K562 (cell line): ENCODE data around the gene GBF1. TPM values are rescaled to one million over a fixed set of nuclear protein-coding genes. Genes with fewer than 3 reads are reported as not detected.

Experiments
- BHLHE40 ChIP-seq: IDR thresholded peaks from 2 replicates; pipeline ENCODE4 v1.6.1; 2011; ENCODE audit warnings: low read length, improper control_type of control experiment
- CBFA2T2 ChIP-seq: fragments of 450-650 bp; conservative IDR thresholded peaks from 2 replicates; pipeline ENCODE4 v1.6.1; 2017; ENCODE audit warnings: mild to moderate bottlenecking
- CEBPB ChIP-seq: fragments of 450-650 bp; IDR thresholded peaks from 2 replicates; pipeline ENCODE4 v1.6.1; 2016; ENCODE audit warnings: missing genetic modification characterization, missing compliant biosample characterization
- HIVEP1 ChIP-seq: fragments of 250-450 bp; sonication (Bioruptor Pico); IDR thresholded peaks from 2 replicates; pipeline ENCODE4 v1.4.0; 2020; ENCODE audit warnings: mild to moderate bottlenecking
- HLTF ChIP-seq: fragments of 450-650 bp; IDR thresholded peaks from 2 replicates; pipeline ENCODE4 v1.6.1; 2016
- MIER1 ChIP-seq: fragments of 450-650 bp; IDR thresholded peaks from 2 replicates; pipeline ENCODE4 v1.6.1; 2016; ENCODE audit warnings: antibody characterized with exemption, mild to moderate bottlenecking, low read depth
- MYC ChIP-seq, 2 experiments: fragments of 250-450 bp in 1 of 2; sonication (Bioruptor Pico) in 1 of 2; IDR thresholded peaks; 2 replicates each; pipeline versions ENCODE4 v1.5.1 to v1.6.1; 2012 to 2021; ENCODE audit warnings: low read depth in 2 of 2, borderline replicate concordance in 1 of 2, improper control_type of control experiment in 1 of 2, low read length in 1 of 2, mild to moderate bottlenecking in 1 of 2, moderate library complexity in 1 of 2
- NUFIP1 ChIP-seq: fragments of 450-650 bp; IDR thresholded peaks from 2 replicates; pipeline ENCODE4 v1.6.1; 2018; ENCODE audit not compliant: partially characterized antibody
- PHB2 ChIP-seq: fragments of 450-650 bp; IDR thresholded peaks from 2 replicates; pipeline ENCODE4 v1.6.1; 2017; ENCODE audit warnings: low read depth
- TAF1 ChIP-seq: IDR thresholded peaks from 2 replicates; pipeline ENCODE4 v1.6.1; 2011; ENCODE audit warnings: mild to moderate bottlenecking, low read length, moderate library complexity; ENCODE audit not compliant: insufficient read depth, control insufficient read depth, severe bottlenecking; ENCODE audit errors: extremely low read depth
- TEAD1 ChIP-seq, 2 experiments: fragments of 450-650 bp in 1 of 2; sonication (generic) in 1 of 2; formaldehyde crosslinking; IDR thresholded peaks; 2 replicates each; pipeline versions ENCODE4 v1.4.0 to v1.8.0; 2020 to 2022; ENCODE audit warnings: mild to moderate bottlenecking in 2 of 2, missing genetic modification reagents in 1 of 2
- U2AF1 ChIP-seq: fragments of 200-400 bp; formaldehyde crosslinking; optimal IDR thresholded peaks from 2 replicates; pipeline ENCODE3; 2017; ENCODE audit warnings: mild to moderate bottlenecking, low read depth, low read length, moderate library complexity
- ZNF165 ChIP-seq: fragments of 250-450 bp; sonication (Bioruptor Pico); IDR thresholded peaks from 2 replicates; pipeline ENCODE4 v1.4.0; 2020; ENCODE audit warnings: borderline replicate concordance
- ZNF175 ChIP-seq: fragments of 200-800 bp; sonication (Bioruptor generic); IDR thresholded peaks from 2 replicates; pipeline ENCODE4 v1.6.1; 2016; ENCODE audit warnings: low read depth, mild to moderate bottlenecking, missing genetic modification characterization, missing compliant biosample characterization
- ZNF354B ChIP-seq: fragments of 250-450 bp; sonication (Bioruptor Pico); IDR thresholded peaks from 2 replicates; pipeline ENCODE4 v1.4.0; 2020
- ZNF717 ChIP-seq: fragments of 250-450 bp; sonication (Bioruptor Pico); IDR thresholded peaks from 2 replicates; pipeline ENCODE4 v1.5.0; 2021
- ZNF764 ChIP-seq: fragments of 250-450 bp; sonication (Bioruptor Pico); IDR thresholded peaks from 2 replicates; pipeline ENCODE4 v1.4.0; 2020; ENCODE audit warnings: low read depth, mild to moderate bottlenecking, moderate library complexity
- ZSCAN32 ChIP-seq: fragments of 450-650 bp; formaldehyde crosslinking; IDR thresholded peaks from 2 replicates; pipeline ENCODE4 v1.4.0; 2020; ENCODE audit warnings: mild to moderate bottlenecking, moderate library complexity
- polyA plus RNA-seq, 8 experiments: library from polyadenylated mRNA; depleted of rRNA in 4 of 8; stranded (reverse) in 5 of 8; unstranded in 3 of 8; fragments of >200 nt; fragmentation: Nextera tagmentation in 2 of 8; fragmentation: Illumina TruSeq in 1 of 8; extraction: Ambion mirVana in 2 of 8; extraction: Trizol in 1 of 8; gene quantifications; 2 replicates each; pipeline versions ENCODE4 v1.2.1 to v1.2.3, GENCODE V29; 2011 to 2014; ENCODE audit warnings: inconsistent platforms in 1 of 8, missing spikeins in 1 of 8
- total RNA-seq, 7 experiments: library from RNA; depleted of rRNA in 6 of 7; stranded (reverse); fragments of >200 nt in 6 of 7; fragmentation: Illumina TruSeq in 2 of 7; extraction: Trizol in 2 of 7; gene quantifications; 2 replicates each; pipeline versions ENCODE4 v1.2.1 to v1.2.3, GENCODE V29; 2011 to 2021; ENCODE audit warnings: low replicate concordance in 1 of 7
- TF ChIP-seq, protein P1 (sequence below): IDR thresholded peaks from 2 replicates; pipeline ENCODE4 v1.6.1; 2011; ENCODE audit warnings: borderline replicate concordance, low read depth, mild to moderate bottlenecking, moderate library complexity, low read length; ENCODE audit not compliant: insufficient read depth, poor library complexity, severe bottlenecking
- TF ChIP-seq, protein P2 (sequence below): fragments of 450-650 bp; IDR thresholded peaks from 2 replicates; pipeline ENCODE4 v1.6.1; 2016; ENCODE audit warnings: mild to moderate bottlenecking
- TF ChIP-seq, protein P3 (sequence below): fragments of 450-650 bp; formaldehyde crosslinking; IDR thresholded peaks from 2 replicates; pipeline ENCODE4 v1.4.0; 2022; ENCODE audit warnings: missing genetic modification characterization
- TF ChIP-seq, protein P4 (sequence below): IDR thresholded peaks from 2 replicates; pipeline ENCODE4 v1.6.1; 2012; ENCODE audit warnings: low read depth, low read length, improper control_type of control experiment, borderline replicate concordance

The GBF1 gene
- total and polyA plus RNA-seq, 9 of the 15 experiments (the other 6 are each of a cell fraction or from before 2014, with no cell fraction given), result 0.69 to 28.0 (median 10.3) TPM

DNA sequence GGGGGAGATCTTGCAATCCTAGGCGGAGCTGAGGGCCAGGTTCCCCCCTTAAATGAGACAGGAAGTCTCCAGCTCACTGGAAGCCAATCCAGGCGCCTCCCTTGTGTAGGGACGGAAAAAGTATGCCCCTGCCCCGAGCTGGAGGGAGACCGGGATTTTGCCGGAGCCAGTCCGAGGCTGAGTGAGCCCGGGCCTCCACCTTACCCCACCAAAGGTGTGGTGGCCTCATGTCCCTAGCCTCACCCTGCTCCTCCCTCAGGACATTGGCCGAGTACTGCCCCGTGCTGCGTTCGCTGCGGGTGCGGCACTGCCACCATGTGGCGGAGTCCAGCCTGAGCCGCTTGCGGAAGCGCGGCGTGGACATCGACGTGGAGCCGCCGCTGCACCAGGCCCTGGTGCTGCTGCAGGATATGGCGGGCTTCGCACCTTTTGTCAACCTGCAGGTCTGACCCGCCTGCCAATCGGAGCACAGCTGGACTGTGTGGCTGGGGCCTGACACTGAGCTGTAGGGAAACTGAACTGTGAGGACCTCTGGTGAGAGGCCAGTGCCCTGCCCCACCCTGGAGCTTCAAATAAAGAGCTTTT lies 177.3 kb downstream of the GBF1 start (continued):
- TF ChIP-seq CEBPB (0 out of 2 replicates have a peak, but pooled peaks have one; percentile 10), MYC (IDR thresholded peaks at IDR 0.05; ENCODE audit: low read depth, low read length) (peak; percentile 93), MYC (CRISPR knock-in tag; IDR thresholded peaks at IDR 0.05; ENCODE audit: borderline replicate concordance, low read depth) (peak; percentile 75; the same call in 1 of the 2 replicates), NUFIP1 (no peak), ZSCAN32 (CRISPR knock-in tag) (no peak), CBFA2T2 (no peak), ZNF175 (CRISPR knock-in tag) (no peak), HIVEP1 (CRISPR knock-in tag) (no peak), ZNF717 (no peak), TEAD1 (CRISPR knock-in tag; IDR thresholded peaks at IDR 0.05) (peak in 1 of 2 experiments; percentile 62; a peak in 2 of 4 replicates), U2AF1 (no peak), ZNF764 (CRISPR knock-in tag) (no peak), PHB2 (no peak), MIER1 (no peak), ZNF354B (CRISPR knock-in tag) (no peak), ZNF165 (CRISPR knock-in tag) (no peak), HLTF (no peak), BHLHE40 (peak; percentile 65), TAF1 (peak; percentile 37)
- TF ChIP-seq, protein P1, sequence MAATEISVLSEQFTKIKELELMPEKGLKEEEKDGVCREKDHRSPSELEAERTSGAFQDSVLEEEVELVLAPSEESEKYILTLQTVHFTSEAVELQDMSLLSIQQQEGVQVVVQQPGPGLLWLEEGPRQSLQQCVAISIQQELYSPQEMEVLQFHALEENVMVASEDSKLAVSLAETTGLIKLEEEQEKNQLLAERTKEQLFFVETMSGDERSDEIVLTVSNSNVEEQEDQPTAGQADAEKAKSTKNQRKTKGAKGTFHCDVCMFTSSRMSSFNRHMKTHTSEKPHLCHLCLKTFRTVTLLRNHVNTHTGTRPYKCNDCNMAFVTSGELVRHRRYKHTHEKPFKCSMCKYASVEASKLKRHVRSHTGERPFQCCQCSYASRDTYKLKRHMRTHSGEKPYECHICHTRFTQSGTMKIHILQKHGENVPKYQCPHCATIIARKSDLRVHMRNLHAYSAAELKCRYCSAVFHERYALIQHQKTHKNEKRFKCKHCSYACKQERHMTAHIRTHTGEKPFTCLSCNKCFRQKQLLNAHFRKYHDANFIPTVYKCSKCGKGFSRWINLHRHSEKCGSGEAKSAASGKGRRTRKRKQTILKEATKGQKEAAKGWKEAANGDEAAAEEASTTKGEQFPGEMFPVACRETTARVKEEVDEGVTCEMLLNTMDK, result peak; percentile 95
- TF ChIP-seq, protein P2, sequence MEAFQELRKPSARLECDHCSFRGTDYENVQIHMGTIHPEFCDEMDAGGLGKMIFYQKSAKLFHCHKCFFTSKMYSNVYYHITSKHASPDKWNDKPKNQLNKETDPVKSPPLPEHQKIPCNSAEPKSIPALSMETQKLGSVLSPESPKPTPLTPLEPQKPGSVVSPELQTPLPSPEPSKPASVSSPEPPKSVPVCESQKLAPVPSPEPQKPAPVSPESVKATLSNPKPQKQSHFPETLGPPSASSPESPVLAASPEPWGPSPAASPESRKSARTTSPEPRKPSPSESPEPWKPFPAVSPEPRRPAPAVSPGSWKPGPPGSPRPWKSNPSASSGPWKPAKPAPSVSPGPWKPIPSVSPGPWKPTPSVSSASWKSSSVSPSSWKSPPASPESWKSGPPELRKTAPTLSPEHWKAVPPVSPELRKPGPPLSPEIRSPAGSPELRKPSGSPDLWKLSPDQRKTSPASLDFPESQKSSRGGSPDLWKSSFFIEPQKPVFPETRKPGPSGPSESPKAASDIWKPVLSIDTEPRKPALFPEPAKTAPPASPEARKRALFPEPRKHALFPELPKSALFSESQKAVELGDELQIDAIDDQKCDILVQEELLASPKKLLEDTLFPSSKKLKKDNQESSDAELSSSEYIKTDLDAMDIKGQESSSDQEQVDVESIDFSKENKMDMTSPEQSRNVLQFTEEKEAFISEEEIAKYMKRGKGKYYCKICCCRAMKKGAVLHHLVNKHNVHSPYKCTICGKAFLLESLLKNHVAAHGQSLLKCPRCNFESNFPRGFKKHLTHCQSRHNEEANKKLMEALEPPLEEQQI, result no peak
- TF ChIP-seq, protein P3, sequence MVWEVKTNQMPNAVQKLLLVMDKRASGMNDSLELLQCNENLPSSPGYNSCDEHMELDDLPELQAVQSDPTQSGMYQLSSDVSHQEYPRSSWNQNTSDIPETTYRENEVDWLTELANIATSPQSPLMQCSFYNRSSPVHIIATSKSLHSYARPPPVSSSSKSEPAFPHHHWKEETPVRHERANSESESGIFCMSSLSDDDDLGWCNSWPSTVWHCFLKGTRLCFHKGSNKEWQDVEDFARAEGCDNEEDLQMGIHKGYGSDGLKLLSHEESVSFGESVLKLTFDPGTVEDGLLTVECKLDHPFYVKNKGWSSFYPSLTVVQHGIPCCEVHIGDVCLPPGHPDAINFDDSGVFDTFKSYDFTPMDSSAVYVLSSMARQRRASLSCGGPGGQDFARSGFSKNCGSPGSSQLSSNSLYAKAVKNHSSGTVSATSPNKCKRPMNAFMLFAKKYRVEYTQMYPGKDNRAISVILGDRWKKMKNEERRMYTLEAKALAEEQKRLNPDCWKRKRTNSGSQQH (CRISPR knock-in tag), result no peak
- TF ChIP-seq, protein P4, sequence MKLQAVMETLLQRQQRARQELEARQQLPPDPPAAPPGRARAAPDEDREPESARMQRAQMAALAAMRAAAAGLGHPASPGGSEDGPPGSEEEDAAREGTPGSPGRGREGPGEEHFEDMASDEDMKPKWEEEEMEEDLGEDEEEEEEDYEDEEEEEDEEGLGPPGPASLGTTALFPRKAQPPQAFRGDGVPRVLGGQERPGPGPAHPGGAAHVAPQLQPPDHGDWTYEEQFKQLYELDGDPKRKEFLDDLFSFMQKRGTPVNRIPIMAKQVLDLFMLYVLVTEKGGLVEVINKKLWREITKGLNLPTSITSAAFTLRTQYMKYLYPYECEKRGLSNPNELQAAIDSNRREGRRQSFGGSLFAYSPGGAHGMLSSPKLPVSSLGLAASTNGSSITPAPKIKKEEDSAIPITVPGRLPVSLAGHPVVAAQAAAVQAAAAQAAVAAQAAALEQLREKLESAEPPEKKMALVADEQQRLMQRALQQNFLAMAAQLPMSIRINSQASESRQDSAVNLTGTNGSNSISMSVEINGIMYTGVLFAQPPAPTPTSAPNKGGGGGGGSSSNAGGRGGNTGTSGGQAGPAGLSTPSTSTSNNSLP, result no peak
